Mesenchymal stem cell (in vitro differentiated cells and primary cell): ENCODE measurements around the gene GUCD1.
"Not testable (repeated sequence)": the region's sequence is repeated elsewhere in the genome, so short reads cannot be mapped to it uniquely, and the experiment has no call there.

ENCODE experiments used
- DNase-seq: peaks from one replicate; pipeline ENCODE4 v3.0.0-alpha.2; 2013
- H2AFZ ChIP-seq: one replicate; pipeline ENCODE4 v1.6.1; 2013; ENCODE audit warnings: low read depth, mild to moderate bottlenecking, control low read depth, inconsistent platforms, low read length, moderate library complexity
- H2AK5ac ChIP-seq: 2 replicates; pipeline ENCODE4 v1.6.1; 2013; ENCODE audit warnings: low read length, moderate library complexity, mild to moderate bottlenecking, inconsistent platforms; ENCODE audit not compliant: severe bottlenecking
- H2BK120ac ChIP-seq: one replicate; pipeline ENCODE4 v1.6.1; 2013; ENCODE audit warnings: low read depth, mild to moderate bottlenecking, inconsistent platforms, low read length, moderate library complexity
- H2BK12ac ChIP-seq, 2 experiments: one replicate each; pipeline ENCODE4 v1.6.1; 2013; ENCODE audit warnings: inconsistent platforms in 2 of 2, low read length in 2 of 2, mild to moderate bottlenecking in 2 of 2, moderate library complexity in 2 of 2, control low read depth in 1 of 2
- H2BK15ac ChIP-seq: one replicate; pipeline ENCODE4 v1.6.1; 2013; ENCODE audit warnings: mild to moderate bottlenecking, low read depth, inconsistent platforms; ENCODE audit not compliant: poor library complexity, severe bottlenecking
- H2BK5ac ChIP-seq: 2 replicates; pipeline ENCODE4 v1.6.1; 2013; ENCODE audit warnings: low read depth, mild to moderate bottlenecking, low read length, control low read depth, inconsistent platforms; ENCODE audit not compliant: poor library complexity, severe bottlenecking
- H3K14ac ChIP-seq, 2 experiments: one replicate each; pipeline ENCODE4 v1.6.1; 2013; ENCODE audit warnings: inconsistent platforms in 2 of 2, low read length in 2 of 2, control low read depth in 1 of 2, mild to moderate bottlenecking in 1 of 2, moderate library complexity in 1 of 2
- H3K18ac ChIP-seq, 2 experiments: one replicate each; pipeline ENCODE4 v1.6.1; 2013; ENCODE audit warnings: inconsistent platforms in 2 of 2, low read length in 2 of 2, control low read depth in 1 of 2, low read depth in 1 of 2, mild to moderate bottlenecking in 1 of 2
- H3K23ac ChIP-seq, 2 experiments: one replicate each; pipeline ENCODE4 v1.6.1; 2013; ENCODE audit warnings: inconsistent platforms in 2 of 2, low read length in 2 of 2, mild to moderate bottlenecking in 2 of 2, moderate library complexity in 2 of 2, control low read depth in 1 of 2
- H3K27ac ChIP-seq: 2 replicates; pipeline ENCODE4 v1.5.1; 2013; ENCODE audit warnings: mild to moderate bottlenecking, moderate library complexity, low read length, control low read depth, inconsistent platforms; ENCODE audit not compliant: poor library complexity, severe bottlenecking
- H3K27me3 ChIP-seq, 2 experiments: 2 replicates each; pipeline versions ENCODE4 v1.6.1 to v1.7.0; 2013; ENCODE audit warnings: low read length in 2 of 2, mild to moderate bottlenecking in 2 of 2, moderate library complexity in 2 of 2, control low read depth in 1 of 2, inconsistent platforms in 1 of 2; ENCODE audit not compliant: control insufficient read depth in 1 of 2, insufficient read depth in 1 of 2
- H3K36me3 ChIP-seq, 2 experiments: 2 replicates each; pipeline versions ENCODE4 v1.6.1 to v1.7.0; 2013; ENCODE audit warnings: low read length in 2 of 2, control low read depth in 1 of 2, inconsistent platforms in 1 of 2, low read depth in 1 of 2, mild to moderate bottlenecking in 1 of 2; ENCODE audit not compliant: insufficient read depth in 2 of 2, control insufficient read depth in 1 of 2
- H3K4ac ChIP-seq, 2 experiments: one replicate each; pipeline ENCODE4 v1.6.1; 2013; ENCODE audit warnings: inconsistent platforms in 2 of 2, low read length in 2 of 2, mild to moderate bottlenecking in 2 of 2, moderate library complexity in 2 of 2, control low read depth in 1 of 2, low read depth in 1 of 2
- H3K4me1 ChIP-seq: 2 replicates; pipeline ENCODE4 v1.6.1; 2013; ENCODE audit warnings: low read depth, low read length, control low read depth; ENCODE audit not compliant: control insufficient read depth, insufficient read depth
- H3K4me2 ChIP-seq: 2 replicates; pipeline ENCODE4 v1.6.1; 2013; ENCODE audit warnings: low read length, mild to moderate bottlenecking, inconsistent platforms; ENCODE audit not compliant: poor library complexity, severe bottlenecking
- H3K4me3 ChIP-seq, 2 experiments: 2 replicates each; pipeline versions ENCODE4 v1.5.1 to v1.7.0; 2013; ENCODE audit warnings: low read length in 2 of 2, mild to moderate bottlenecking in 2 of 2, control low read depth in 1 of 2, low read depth in 1 of 2; ENCODE audit not compliant: insufficient read depth in 1 of 2
- H3K79me1 ChIP-seq: replicated peaks from 2 replicates; pipeline ENCODE4 v1.6.1; 2013; ENCODE audit warnings: mild to moderate bottlenecking, control low read depth, low read length, inconsistent platforms; ENCODE audit not compliant: poor library complexity, severe bottlenecking
- H3K9ac ChIP-seq: 2 replicates; pipeline ENCODE4 v1.7.0; 2013; ENCODE audit warnings: mild to moderate bottlenecking, low read length, moderate library complexity
- H3K9me3 ChIP-seq: 2 replicates; pipeline ENCODE4 v1.7.0; 2013; ENCODE audit warnings: mild to moderate bottlenecking, low read length; ENCODE audit not compliant: control insufficient read depth
- H4K8ac ChIP-seq: one replicate; pipeline ENCODE4 v1.6.1; 2013; ENCODE audit warnings: inconsistent platforms, mild to moderate bottlenecking, low read length, moderate library complexity
- H4K91ac ChIP-seq: one replicate; pipeline ENCODE4 v1.6.1; 2013; ENCODE audit warnings: mild to moderate bottlenecking, low read length, inconsistent platforms
- WGBS: methylation state at CpG from one replicate; pipeline ENCODE4 v1.1.7; 2013; ENCODE audit warnings: mixed read lengths; 5-methylcytosine and 5-hydroxymethylcytosine counted together

Gene GUCD1

DNA sequence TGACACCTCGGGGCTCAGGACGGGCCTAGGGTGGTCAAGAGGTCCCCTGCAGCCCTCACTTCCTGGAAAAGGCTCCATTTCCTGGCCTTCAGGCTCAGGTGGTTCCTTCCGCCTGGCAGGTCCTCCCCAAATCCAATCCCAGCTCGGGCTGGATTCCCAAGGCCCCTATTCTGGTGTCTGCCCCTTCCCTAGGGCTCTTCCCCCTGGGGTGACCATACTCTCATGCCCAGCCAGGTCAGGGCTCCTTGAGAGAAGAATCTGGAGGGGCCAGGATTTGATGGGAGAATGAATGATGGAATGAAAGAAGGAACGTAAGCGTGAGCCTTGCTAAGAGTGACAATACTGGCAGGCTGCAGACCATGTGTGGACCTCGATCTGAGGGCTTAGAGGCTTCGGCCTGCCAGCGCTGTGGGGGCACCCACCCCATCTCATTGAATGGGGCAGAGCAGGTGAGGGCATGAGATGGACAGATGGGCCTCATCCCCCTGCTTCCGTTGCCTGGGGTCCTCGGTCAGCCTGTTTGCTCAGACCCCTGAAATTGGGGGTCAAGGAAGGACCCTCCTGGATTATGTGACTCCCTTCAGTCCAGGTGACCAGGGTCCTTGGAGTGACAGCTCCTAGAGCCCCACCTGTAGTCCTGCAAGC lies 47.3 kb upstream of the GUCD1 start:
- not testable (repeated sequence) for H3K9me3 ChIP-seq, H3K36me3 ChIP-seq, H3K14ac ChIP-seq, H3K27ac ChIP-seq, H3K9ac ChIP-seq, DNase-seq, H3K27me3 ChIP-seq, H3K4me3 ChIP-seq, H2BK120ac ChIP-seq, H3K23ac ChIP-seq, H4K91ac ChIP-seq, H2BK12ac ChIP-seq, H4K8ac ChIP-seq, H2AFZ ChIP-seq, H3K79me1 ChIP-seq, H3K4me2 ChIP-seq, H3K18ac ChIP-seq, H2BK15ac ChIP-seq
- H2AK5ac ChIP-seq: peak overlapping the region; percentile 80
- WGBS: 93% methylated on average over 11 of the region's 11 CpGs
- H2BK5ac ChIP-seq: peak overlapping the region; percentile 66
- peaks cover 44% of the 10 kb centered on the region for H3K4me1 ChIP-seq
- peak overlapping the region in 1 of 2 experiments; percentile 58 for H3K4ac ChIP-seq

DNA sequence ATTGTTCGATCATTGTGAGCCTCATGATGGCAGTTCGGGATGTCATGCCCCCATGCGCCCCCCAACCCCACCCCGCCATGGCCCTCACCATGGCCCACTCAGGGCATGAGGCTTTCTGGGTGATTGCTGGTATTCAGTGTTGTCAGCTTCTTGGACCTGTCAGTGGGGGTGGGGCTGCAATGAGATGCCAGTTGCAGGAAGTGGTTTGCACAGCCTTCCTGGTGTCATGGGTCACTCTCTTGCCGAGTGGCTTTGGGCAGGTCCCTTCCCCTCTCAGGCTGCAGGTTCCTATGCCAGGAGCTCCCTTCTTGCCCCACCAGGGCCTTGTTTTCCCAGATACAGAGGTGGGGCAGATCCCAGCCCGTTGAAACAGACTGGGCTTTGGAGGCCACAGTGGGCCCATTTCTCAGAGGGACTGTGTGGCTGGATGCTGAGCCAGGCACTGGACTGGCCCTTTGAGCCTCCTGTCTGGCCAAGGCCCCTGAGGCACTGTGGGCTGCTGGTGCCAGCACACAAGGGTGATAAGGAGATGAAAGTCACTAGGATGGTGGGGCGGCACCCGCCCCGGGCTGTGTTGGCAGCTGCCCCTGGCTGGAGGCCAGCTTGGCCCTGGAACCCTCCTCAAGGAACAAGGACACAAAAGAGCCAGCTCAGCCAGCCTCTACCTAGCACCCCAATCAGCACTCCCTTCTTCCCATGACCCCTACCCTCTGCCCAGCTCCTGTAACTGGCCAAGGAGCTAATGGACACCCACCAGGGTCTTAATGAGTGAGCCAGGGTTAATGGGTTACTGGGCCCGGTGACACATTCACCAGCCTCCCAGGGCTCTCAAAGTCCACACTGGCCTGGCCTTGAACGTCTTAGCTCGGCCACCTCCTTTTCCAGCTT lies 46.5 kb upstream of the GUCD1 start:
- Histone ChIP-seq H2BK120ac (no peak overlapping the region), H3K79me1 (no peaks in the 10 kb centered on the region), H2BK15ac (no peak overlapping the region), H3K4ac (peak overlapping the region in 1 of 2 experiments; percentile 53), H2AFZ (no peak overlapping the region), H3K27ac (no peak overlapping the region), H4K91ac (peak overlapping the region; percentile 43), H3K4me1 (peaks cover 43% of the 10 kb centered on the region), H3K14ac (peak overlapping the region in 1 of 2 experiments; percentile 62), H3K9me3 (no peaks in the 10 kb centered on the region), H3K27me3 (no peaks in the 10 kb centered on the region), H3K36me3 (no peaks in the 10 kb centered on the region), H3K18ac (no peak overlapping the region), H2BK5ac (peak overlapping the region; percentile 52), H4K8ac (peak overlapping the region; percentile 36), H2BK12ac (peak overlapping the region in 1 of 2 experiments; percentile 47), H3K9ac (no peak overlapping the region), H3K4me2 (no peak overlapping the region), H3K23ac (peak overlapping the region in 1 of 2 experiments; percentile 64), H3K4me3 (no peak overlapping the region), H2AK5ac (peak overlapping the region; percentile 14)
- no peak for DNase-seq
- WGBS: 87% methylated on average over 12 of the region's 12 CpGs

DNA sequence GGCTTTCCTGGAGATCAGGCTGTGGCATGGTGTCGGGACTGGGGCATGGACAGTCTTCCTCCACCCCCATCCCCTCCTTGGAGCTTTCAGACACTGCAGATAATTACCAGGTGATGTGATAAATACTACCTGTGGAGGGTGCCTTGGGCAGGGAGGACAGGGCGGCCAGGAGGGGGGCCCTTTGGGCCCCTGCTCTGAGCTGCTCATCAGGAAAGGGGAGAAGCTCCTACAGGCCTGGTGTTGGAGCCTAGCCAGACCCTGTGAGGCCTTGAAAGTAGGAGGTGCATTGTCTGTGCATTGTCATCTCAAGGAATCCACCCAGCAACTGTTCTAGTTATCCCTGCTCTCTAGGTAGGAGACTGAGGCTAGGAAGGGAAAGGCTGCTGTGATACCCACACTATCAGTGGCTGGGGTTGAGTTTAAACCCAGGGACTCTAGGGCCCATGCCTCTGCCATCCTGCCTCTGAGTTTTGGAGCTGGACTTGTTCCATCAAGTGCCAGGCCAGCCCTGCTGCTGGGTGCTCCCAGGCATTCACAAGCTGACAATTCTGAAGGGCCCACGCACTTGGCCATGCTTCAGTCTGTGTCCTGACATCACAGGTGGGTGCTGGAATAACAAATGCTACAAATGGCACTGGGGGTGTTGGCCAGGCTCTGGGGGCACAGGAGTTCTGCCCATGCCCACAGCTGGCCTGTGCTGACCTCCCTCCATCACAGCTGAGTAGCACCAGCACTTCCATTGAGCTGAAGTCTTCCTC lies 45.2 kb upstream of the GUCD1 start:
- H3K27me3 ChIP-seq, H3K23ac ChIP-seq, H3K79me1 ChIP-seq, H4K91ac ChIP-seq, H2BK12ac ChIP-seq, H3K18ac ChIP-seq, H2BK5ac ChIP-seq, H3K36me3 ChIP-seq, H2BK120ac ChIP-seq, H2AFZ ChIP-seq, H4K8ac ChIP-seq, H3K4me2 ChIP-seq, DNase-seq, H3K9me3 ChIP-seq, H3K4ac ChIP-seq, H3K27ac ChIP-seq, H3K9ac ChIP-seq, H3K4me3 ChIP-seq, H2BK15ac ChIP-seq: not testable (repeated sequence)
- peak overlapping the region in 1 of 2 experiments; percentile 13 for H3K14ac ChIP-seq
- WGBS: 92% methylated on average over 2 of the region's 3 CpGs
- peaks cover 43% of the 10 kb centered on the region for H3K4me1 ChIP-seq
- peak overlapping the region; percentile 12 for H2AK5ac ChIP-seq

DNA sequence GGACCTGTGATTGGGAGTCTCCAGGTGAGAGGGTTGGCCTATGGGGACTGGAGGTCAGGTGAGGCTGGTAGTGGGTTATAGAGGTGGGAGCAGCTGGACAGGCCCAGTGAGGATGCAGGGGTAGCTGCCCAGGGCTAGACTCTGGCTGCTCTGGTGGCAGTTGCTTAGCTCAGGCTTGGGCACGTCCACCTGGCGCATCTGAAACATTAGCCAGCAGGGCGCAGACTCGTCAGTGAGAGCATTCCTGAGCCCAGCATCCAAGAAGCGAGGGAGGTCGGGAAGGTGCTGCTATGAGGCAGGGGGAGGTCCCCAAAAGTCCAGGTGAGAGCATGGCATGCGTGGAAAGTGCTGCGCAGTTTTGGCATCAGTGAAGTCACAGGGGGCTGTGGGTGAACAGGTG lies 44.6 kb upstream of the GUCD1 start:
- Histone ChIP-seq H2BK15ac (no peak overlapping the region), H3K4me1 (peaks cover 47% of the 10 kb centered on the region), H3K4me3 (no peak overlapping the region), H2AFZ (no peak overlapping the region), H3K18ac (no peak overlapping the region), H2BK5ac (no peak overlapping the region), H3K4me2 (no peak overlapping the region), H3K23ac (no peak overlapping the region), H3K27ac (no peak overlapping the region), H2BK120ac (no peak overlapping the region), H4K91ac (no peak overlapping the region), H3K9me3 (no peaks in the 10 kb centered on the region), H3K27me3 (no peaks in the 10 kb centered on the region), H3K79me1 (no peaks in the 10 kb centered on the region), H4K8ac (no peak overlapping the region), H3K36me3 (no peaks in the 10 kb centered on the region), H2AK5ac (no peak overlapping the region), H2BK12ac (no peak overlapping the region), H3K4ac (no peak overlapping the region), H3K14ac (no peak overlapping the region), H3K9ac (no peak overlapping the region)
- 80% methylated on average over 8 of the region's 8 CpGs for WGBS
- DNase-seq: no peak
